ENCODE data around the gene GHITM.
"Not testable (repeated sequence)": the region's sequence is repeated elsewhere in the genome, so short reads cannot be mapped to it uniquely, and the experiment has no call there.

GHITM gene

DNA sequence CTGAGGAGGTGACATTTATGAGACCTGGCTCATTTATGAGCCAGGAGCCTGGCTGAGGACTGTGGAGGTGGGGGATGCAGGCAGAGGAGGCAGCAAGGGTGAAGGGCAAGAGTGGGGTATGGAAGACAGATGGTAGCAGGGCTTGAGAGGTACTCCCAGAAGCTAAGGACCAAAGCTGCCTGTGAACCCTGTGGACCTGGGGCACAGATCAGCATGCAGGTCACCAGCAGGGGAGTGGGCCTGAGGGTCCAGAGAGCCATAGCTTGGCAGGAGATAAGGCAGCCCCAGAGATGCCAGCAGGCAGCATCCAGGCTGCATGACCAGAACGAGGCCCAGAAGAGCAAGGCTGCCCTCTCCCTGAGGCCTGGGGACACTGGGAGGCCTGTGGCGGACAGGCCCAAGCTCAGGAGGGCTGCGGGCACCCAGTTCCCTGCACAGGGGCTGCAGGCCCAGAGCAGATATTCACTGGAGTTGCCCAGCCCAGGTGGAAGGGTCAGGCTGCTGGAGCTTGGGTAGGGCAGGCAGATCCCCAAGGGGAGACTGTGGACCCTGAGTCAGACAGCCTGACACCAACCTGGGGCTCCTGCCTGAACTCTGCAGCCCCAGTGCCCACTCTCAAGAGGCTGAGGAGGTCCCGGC lies 37.6 kb downstream of the GHITM start:
- no peak for DNase-seq

DNA sequence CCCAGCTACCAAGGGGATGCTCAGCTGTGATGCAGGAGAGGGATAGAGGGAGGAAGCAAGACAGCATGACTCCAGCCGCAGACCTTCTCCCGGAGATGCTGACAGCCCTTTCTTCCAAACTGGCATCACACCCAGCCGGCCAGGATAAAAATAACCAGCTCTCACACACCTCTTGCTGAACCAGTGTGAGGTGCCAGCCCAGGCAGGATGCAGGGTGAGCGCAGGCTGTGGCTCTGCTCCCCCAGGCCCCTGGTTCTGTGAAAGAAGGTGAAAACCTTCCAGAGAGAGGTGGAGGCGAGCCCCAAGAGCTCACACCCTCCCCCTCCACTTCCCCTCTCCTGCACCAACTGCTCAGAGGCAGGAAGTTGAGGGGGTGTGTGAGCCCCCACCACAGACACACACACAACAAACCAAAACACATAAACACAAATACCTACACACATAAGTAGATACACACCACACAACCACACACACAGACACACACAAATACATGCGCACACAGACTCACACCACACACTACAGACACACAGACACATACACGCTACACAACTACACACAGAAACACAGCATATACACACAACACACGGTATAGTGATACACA lies 38.3 kb downstream of the GHITM start:
- DNase-seq = no peak

- DNase-seq = no peak
Observed at GRCh38 chr10:84178160-84178609, 38.9 kb downstream of the GHITM start.

GRCh38 chr10:84179059-84179710 lies 39.9 kb downstream of the GHITM start:
- peak; percentile 49 for DNase-seq

- DNase-seq = not testable (repeated sequence)
Observed at GRCh38 chr10:84180386-84180785, 41.1 kb downstream of the GHITM start.

DNA sequence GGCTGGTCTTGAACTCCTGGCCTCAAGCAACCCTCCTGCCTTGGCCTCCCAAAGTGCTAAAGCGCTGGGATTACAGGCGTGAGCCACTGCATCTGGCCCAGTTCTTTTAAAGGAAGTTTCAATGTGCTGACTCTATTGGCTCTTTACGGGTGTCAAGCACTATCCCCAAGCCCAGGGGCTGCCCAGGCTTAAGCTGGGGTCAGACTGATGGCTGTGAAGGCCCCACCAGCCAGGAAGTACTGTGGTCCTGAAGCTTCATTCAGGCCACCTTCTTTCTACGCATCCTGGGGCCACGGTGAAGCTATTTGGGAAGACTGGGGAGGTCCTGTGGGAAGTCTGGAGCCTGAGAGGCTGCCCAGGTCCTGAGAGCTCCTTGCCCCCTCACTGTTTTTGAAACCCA lies 42.3 kb downstream of the GHITM start:
- DNase-seq = no peak

- no peak for DNase-seq
Observed at GRCh38 chr10:84184517-84184916, 45.2 kb downstream of the GHITM start.

GRCh38 chr10:84185526-84186175 lies 46.3 kb downstream of the GHITM start:
- no peak for DNase-seq

- no peak for DNase-seq
Observed at GRCh38 chr10:84188815-84189214, 49.5 kb downstream of the GHITM start.

DNA sequence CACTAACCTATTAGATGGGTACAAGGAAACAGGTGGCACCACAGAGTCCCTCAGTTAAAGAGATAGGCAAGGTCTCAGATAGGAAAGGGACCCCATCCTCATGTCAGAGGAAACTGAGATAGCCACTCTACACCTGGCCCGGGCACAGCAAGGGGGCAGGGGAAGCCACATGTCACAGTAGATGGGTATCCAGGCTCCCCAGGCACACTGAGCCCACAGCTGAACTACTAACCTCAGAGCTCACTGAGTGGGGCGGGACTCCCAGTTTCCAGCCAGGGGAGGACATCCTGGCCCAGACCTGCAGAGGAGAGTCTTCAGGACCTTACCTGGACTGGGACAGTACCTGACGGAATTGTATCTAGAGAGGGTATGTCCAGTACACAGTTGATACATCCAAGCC lies 51.3 kb downstream of the GHITM start:
- no peak for DNase-seq

GRCh38 chr10:84191106-84191505 lies 51.8 kb downstream of the GHITM start:
- no peak for DNase-seq

GRCh38 chr10:84193327-84193726 lies 54.0 kb downstream of the GHITM start:
- no peak for DNase-seq

GRCh38 chr10:84193846-84194423 lies 54.6 kb downstream of the GHITM start:
- DNase-seq = no peak

DNA sequence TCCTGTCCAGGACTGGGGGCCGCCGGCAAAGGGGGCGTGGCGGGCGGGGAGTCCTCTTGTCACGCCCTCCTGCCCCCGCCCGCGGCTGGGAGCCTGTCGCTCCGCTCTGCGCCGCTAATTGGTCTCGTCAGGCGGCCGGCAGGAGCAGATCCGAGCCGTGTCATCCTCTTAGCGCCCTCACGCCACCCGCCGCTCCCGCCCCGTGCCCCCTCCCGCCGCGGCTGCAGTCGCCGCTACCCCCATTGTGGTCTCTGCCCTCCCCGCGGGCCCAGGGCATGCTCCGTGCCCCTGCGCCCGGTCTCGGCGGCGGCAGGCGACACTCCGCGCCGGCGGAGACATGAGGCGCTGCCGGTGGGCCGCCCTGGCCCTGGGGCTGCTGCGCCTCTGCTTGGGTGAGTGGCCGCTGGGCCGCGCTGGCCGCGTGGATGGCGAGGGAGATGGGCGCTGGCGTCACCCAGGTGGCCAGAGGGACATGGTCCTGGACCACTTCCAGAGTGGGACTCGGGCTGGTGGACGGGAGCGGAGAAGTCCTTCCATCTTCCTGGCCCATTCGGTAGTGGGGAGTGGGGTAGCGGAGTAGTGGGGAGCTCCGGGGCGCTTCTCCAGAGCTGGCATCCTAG lies 55.2 kb downstream of the GHITM start, which contains the start of gene CDHR1:
TSS of gene CDHR1 (plus strand) at position 114 of the 620 bp plus-strand sequence. CDS start at position 338, 224 bp downstream.
- peak; percentile 0 for DNase-seq

DNA sequence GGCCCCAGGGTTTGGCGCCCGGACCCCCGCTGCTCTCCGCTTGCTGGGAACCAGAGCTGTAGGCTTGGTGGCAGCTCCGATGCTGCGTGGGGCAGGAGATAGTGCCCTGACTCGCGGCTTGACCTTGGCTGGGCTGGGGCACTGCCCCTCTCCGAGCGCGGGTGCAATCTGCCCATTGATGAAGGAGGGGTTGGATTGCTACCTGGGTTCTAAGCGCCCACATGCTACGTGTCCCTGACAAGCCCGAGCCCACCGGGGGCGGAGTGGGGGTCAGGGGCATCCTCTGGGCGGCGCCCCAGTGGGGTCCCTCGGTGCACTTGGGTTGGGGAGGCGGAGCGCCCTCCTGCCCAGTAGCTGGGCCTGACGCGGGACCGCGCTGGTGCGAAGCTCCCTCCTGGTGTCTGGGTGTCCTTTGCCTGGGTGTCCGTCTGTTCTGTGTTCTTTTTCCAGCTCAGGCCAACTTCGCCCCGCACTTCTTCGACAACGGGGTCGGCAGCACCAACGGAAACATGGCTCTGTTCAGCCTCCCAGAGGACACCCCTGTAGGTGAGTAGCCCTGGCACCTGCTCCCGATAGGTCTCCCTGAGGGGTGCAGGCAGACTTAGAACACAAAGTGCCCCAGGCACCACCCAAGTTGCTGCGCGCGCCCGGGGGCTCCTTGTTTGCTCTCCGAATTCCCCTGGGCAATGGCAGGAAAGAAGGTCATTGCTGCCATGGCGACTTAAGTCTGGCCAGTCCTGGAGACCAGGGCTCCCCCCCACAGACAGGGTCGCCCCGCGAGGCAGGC lies 55.9 kb downstream of the GHITM start:
- DNase-seq = no peak

DNA sequence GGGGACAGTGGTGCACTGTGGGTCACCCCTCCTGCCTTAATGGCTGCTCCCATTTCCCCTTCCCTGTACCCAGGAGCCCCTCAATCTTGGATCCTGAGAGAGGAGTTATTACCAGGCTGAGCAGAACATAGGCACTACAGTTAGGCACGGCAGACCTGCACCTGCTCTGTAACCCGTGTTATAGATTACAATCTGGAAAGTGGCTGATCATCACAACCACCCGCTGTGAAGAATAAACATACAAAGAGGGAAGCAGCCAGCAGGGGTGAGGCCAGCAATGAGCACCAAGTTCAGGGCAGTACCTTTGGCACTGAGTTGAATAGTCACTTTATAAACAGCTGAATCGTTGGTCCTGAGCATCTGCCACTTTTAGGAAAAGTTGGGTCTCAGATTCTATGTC lies 56.8 kb downstream of the GHITM start:
- DNase-seq = peak; percentile 28

DNA sequence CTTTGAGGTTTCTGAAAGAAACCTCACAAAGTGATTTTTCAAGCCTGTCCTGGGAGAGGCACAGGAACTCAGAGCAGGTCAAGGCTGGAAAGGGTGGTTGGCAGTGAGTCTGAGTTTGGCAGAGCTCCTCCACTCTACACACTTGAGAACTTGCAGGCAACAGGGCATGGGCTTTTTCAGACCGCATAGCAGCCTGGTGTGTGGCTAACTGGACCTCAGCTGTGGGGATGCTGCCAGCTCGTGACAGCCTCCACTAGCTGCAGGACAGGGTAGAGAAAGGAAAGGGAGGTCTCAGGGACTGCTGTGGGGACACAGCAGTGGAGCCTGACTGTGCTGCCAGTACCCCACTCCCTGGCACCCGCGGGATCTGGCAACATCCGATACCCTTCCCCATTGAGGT lies 57.6 kb downstream of the GHITM start:
- peak; percentile 42 for DNase-seq

DNA sequence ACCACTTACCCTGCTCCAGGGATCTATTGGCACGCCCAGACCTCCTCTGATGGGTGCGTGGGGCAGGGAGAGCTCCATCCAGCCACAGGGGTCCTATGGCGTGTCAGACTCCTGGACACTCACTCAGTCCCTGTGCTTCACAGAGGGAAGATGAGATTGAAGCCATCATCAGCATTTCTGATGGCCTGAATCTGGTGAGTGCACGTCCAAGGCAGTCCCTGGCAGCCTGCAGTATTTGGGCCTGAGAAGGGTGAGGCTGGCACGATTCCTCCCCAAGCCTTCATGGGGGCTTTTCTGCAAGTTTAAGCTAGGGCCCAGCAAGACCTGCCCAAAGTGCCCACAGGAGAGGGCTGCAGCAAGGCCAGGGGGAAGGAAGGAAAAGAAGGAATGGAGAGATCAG lies 58.3 kb downstream of the GHITM start:
- DNase-seq = no peak

- DNase-seq = peak; percentile 4
Observed at GRCh38 chr10:84198206-84198915, 59.1 kb downstream of the GHITM start.

DNA sequence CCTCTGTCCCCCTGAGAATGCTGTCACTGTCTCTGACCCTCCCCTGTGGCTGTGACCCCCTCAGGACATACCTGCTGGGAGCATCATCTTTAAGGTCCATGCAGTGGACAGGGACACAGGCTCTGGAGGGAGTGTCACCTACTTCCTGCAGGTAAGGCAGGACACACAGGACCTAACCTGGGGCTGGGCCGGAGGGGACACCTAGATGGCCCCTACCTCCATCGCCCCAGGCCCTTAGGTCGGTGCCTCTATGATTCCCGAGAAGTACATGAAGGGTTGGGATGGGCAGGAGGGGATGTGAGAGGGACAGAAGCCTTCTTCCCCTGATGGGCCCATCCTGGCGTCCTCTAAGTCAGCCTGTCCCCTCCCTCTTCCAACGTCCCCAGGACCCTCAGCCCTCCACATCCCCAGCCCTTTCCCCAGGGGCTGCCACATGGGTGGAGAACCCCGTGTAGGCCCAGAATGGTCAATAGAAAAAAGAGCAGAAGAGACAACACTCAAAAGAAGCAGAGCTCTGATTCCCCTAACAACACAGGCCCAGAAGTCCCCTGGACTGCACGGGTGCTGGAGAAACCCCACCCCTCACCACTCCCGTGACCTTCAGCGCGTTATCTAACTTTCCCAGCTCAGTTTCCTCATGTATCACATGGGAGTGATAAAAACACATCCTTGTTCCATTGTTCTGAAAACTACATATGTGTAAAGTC lies 61.4 kb downstream of the GHITM start:
- no peak for DNase-seq

DNA sequence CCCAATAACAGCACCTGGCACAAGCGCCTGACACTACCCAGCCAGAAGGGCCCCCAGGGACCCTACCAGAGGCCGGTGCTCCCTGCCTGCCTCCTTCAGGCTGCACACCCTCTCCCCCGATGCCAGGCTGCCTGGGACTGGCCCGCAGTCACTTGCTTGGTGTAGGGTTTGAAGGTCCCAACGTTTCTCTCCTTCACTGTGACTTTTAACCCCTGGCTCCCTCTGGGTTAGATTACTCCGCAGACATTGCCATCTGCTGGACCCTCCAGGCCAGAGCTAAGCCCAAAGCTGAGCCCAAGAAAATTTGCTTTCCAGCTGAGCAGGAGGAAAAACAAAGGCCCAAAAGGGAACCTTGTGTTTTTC lies 61.9 kb downstream of the GHITM start:
- no peak for DNase-seq

All from DMS79 (cell line).